SK-N-MC (cell line): ENCODE results near the gene FRK.

Source experiments
- DNase-seq: peaks from one replicate; pipeline ENCODE4 v3.0.0-alpha.2; 2011; ENCODE audit warnings: low read depth, low spot score
- H3K27ac ChIP-seq: fragments of 200-600 bp; sonication (generic); 2 replicates; pipeline ENCODE4 v1.5.1; 2016; ENCODE audit warnings: mixed run types
- H3K36me3 ChIP-seq: fragments of 200-600 bp; sonication (generic); 2 replicates; pipeline ENCODE4 v1.6.1; 2017; ENCODE audit warnings: antibody characterized with exemption, low read length, mixed read lengths; ENCODE audit not compliant: insufficient read depth
- H3K4me3 ChIP-seq: fragments of 200-600 bp; sonication (generic); 2 replicates; pipeline ENCODE4 v1.5.1; 2016
- H3K9ac ChIP-seq: fragments of 200-600 bp; sonication (generic); 2 replicates; pipeline ENCODE4 v1.8.0; 2017; ENCODE audit warnings: mixed run types, mixed read lengths; ENCODE audit not compliant: insufficient read length
- H3K9me3 ChIP-seq: fragments of 200-600 bp; sonication (generic); 2 replicates; pipeline ENCODE4 v1.6.1; 2017; ENCODE audit warnings: low read depth, mild to moderate bottlenecking, antibody characterized with exemption, low read length, moderate library complexity, mixed read lengths
- EZH2 ChIP-seq: fragments of 200-600 bp; sonication (generic); IDR thresholded peaks from one replicate; pipeline ENCODE4 v1.6.1; 2017; ENCODE audit warnings: antibody characterized with exemption
- FOXP2 ChIP-seq: optimal IDR thresholded peaks from 2 replicates; pipeline ENCODE3; 2011; ENCODE audit warnings: mild to moderate bottlenecking, moderate library complexity; ENCODE audit not compliant: insufficient read depth; ENCODE audit errors: extremely low read length, control extremely low read depth
- POLR2AphosphoS5 ChIP-seq: IDR thresholded peaks from 2 replicates; pipeline ENCODE4 v1.6.1; 2012; ENCODE audit warnings: mild to moderate bottlenecking, low read depth, low read length, borderline replicate concordance

The FRK gene, protein sequence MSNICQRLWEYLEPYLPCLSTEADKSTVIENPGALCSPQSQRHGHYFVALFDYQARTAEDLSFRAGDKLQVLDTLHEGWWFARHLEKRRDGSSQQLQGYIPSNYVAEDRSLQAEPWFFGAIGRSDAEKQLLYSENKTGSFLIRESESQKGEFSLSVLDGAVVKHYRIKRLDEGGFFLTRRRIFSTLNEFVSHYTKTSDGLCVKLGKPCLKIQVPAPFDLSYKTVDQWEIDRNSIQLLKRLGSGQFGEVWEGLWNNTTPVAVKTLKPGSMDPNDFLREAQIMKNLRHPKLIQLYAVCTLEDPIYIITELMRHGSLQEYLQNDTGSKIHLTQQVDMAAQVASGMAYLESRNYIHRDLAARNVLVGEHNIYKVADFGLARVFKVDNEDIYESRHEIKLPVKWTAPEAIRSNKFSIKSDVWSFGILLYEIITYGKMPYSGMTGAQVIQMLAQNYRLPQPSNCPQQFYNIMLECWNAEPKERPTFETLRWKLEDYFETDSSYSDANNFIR

DNA sequence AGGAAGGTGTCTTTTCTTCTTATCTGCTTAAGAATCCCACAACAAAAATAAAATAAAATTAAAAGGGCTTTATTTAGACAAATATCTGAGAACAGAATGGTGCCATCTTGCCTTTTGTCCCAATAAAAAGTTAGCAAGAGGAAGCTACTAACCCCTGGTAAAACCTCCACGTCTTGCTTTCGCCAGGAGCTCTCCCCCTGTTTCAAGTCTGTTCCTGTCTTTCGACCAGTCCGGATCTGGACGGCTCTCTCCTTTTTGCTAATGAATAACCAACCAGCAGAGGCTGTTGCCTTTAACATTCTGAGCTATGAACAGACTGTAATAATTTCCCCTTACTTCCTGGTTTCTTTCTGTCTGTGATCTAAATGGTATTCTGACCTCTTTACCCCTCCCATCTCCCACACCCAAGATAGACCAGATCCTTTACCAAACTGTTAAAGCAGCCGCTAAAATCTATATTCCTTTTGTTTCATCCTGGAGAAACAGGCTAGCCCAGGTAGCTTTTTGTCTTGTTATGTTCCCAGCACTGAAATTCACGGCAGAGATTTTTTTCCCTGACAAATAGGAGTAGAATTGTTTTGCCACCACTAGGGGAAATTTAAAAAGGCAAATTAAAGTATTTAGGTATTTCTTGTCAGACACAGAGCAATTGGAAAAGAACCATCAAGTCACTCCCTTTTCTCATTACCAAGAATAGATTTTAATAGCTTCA, at the start of gene FRK:
Gene FRK, minus strand, starts transcription at position 320 of the 712 bp plus-strand sequence. CDS start 580 bp downstream, outside the sequence.
- H3K9ac ChIP-seq = peak within 1 kb of the TSS; percentile 63
- H3K36me3 ChIP-seq = no peaks in the 10 kb centered on the region
- DNase-seq = peak; percentile 42
- H3K27ac ChIP-seq = 0 out of 2 replicates have a peak within 1 kb of the TSS, but pooled peaks have one; percentile 32
- peak within 1 kb of the TSS; percentile 76 for H3K4me3 ChIP-seq
- no peaks in the 10 kb centered on the region for H3K9me3 ChIP-seq
- no peak for TF ChIP-seq FOXP2
- TF ChIP-seq POLR2AphosphoS5 = peak; percentile 30; the same call in 1 of the 2 replicates

DNA sequence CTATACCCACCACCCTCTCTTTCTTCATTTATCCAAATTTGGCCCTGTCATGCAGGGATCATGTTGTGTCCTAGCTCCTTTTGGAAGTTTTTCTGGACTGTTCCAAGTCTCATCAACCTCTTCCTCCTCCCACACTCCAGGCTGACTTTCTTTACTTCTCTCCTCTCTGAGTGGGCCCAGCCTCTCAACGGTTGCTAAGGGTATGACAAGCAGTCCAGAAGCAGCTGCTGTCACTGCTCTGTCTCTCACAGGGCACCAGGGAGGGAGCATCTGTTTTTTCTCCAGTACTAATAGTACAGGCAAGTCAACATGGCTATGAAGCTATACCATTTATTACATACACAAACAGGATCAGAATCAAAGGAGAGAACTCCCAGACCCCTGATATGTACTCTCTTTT, 48.1 kb upstream of the FRK start:
- H3K9me3 ChIP-seq = no peaks in the 10 kb centered on the region
- H3K9ac ChIP-seq = no peak overlapping the region
- H3K36me3 ChIP-seq = peaks cover 9% of the 10 kb centered on the region; the same call in 1 of the 2 replicates
- DNase-seq = no peak
- H3K4me3 ChIP-seq = no peak overlapping the region
- no peak overlapping the region for H3K27ac ChIP-seq
- TF ChIP-seq FOXP2 (no peak), EZH2 (no peak)

GRCh38 chr6:116106146-116106545, 45.5 kb upstream of the FRK start:
- Histone ChIP-seq H3K27ac (no peak overlapping the region), H3K4me3 (no peak overlapping the region), H3K9me3 (no peaks in the 10 kb centered on the region), H3K36me3 (peaks cover 9% of the 10 kb centered on the region; the same call in 1 of the 2 replicates), H3K9ac (no peak overlapping the region)
- DNase-seq = no peak
- TF ChIP-seq POLR2AphosphoS5 = no peak
- TF ChIP-seq EZH2 = no peak
- no peak for TF ChIP-seq FOXP2

DNA sequence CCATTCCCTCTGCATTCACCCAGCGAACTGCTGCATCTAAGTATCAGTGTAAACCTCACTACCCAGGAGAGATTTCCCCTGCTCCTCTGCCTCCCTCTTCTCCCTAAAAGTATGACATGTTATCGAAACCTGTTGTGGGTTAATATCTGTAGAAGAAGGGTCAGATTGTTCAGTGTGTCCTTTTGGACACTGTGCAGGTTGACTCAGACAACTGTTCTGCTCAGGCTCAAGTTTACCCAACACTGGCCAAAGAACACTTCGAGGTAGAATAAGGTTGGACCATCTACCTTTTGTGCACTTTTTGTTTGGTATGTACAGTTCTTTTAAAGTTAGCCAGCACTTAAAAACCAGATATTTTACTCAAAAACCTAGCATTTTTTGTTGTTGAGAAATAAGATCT, 44.6 kb upstream of the FRK start:
- H3K9me3 ChIP-seq = no peaks in the 10 kb centered on the region
- no peak overlapping the region for H3K27ac ChIP-seq
- peaks cover 5% of the 10 kb centered on the region; the same call in 1 of the 2 replicates for H3K36me3 ChIP-seq
- TF ChIP-seq POLR2AphosphoS5 (no peak), FOXP2 (no peak), EZH2 (no peak)
- no peak for DNase-seq
- no peak overlapping the region for H3K9ac ChIP-seq
- no peak overlapping the region for H3K4me3 ChIP-seq

DNA sequence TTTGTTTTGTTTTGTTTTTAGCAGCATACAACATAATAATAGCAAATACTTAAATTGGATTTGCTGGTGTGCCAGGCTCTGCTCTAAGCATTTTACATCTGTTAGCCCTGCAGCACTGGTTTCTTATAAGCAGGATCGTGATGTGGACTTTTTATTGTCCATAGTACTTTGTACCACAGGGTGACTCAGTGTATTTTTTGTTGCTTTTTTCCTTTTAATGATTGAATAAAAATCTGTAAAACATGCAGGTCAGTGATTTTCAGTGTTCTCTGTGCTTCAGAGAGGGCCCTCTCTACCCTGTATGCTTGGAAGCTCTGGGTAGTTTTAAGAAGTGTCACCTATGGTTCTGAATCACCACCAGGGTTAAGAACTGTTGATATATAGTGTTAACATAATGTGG, 43.9 kb upstream of the FRK start:
- H3K27ac ChIP-seq = no peak overlapping the region
- H3K9me3 ChIP-seq = no peaks in the 10 kb centered on the region
- TF ChIP-seq POLR2AphosphoS5 (no peak), EZH2 (no peak)
- H3K4me3 ChIP-seq = no peak overlapping the region
- no peak overlapping the region for H3K9ac ChIP-seq
- 0 out of 2 replicates have a peak, but pooled peaks cover 3% of the 10 kb centered on the region for H3K36me3 ChIP-seq
- no peak for DNase-seq

DNA sequence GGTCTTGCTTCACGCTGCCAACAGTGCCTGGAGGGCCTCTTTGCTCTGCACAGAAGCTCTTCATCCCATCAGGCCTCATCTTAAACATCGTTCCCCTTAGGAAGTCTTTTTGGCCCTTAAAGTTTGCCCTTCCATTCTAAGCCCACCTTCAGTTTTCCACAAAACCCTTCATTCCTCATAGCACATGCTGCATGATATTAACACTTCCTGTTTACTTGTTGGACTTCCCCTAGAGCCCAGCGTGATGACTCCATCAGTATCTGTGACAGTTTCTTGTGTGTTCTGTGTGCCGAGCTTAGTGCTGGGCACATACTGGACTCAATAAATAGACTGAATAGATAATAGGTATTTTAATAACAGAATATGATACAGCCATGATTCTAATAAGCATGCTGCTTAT, 42.2 kb upstream of the FRK start:
- no peak overlapping the region for H3K9ac ChIP-seq
- no peak for TF ChIP-seq FOXP2
- no peak for TF ChIP-seq EZH2
- no peak for TF ChIP-seq POLR2AphosphoS5
- no peak overlapping the region for H3K4me3 ChIP-seq
- no peak overlapping the region for H3K27ac ChIP-seq
- no peaks in the 10 kb centered on the region for H3K36me3 ChIP-seq
- no peak for DNase-seq
- no peaks in the 10 kb centered on the region for H3K9me3 ChIP-seq

- Histone ChIP-seq H3K4me3 (peak overlapping the region; percentile 91), H3K36me3 (no peaks in the 10 kb centered on the region), H3K9me3 (no peaks in the 10 kb centered on the region), H3K9ac (peak overlapping the region; percentile 70), H3K27ac (no peak overlapping the region)
- no peak for DNase-seq
- TF ChIP-seq POLR2AphosphoS5 (no peak), EZH2 (no peak), FOXP2 (no peak)
Measured at GRCh38 chr6:116101790-116102189, 41.1 kb upstream of the FRK start.

GRCh38 chr6:116101302-116101718, 40.6 kb upstream of the FRK start:
- Histone ChIP-seq H3K27ac (no peak overlapping the region), H3K9me3 (no peaks in the 10 kb centered on the region), H3K36me3 (no peaks in the 10 kb centered on the region), H3K4me3 (peak overlapping the region; percentile 91), H3K9ac (peak overlapping the region; percentile 70)
- DNase-seq = no peak
- TF ChIP-seq POLR2AphosphoS5 (no peak), EZH2 (no peak), FOXP2 (no peak)
